Transverse colon (tissue), 4 donors: ENCODE measurements around the gene KRIT1. TPM values are rescaled to one million over a fixed set of nuclear protein-coding genes. Genes with fewer than 3 reads are reported as not detected.
"Not testable (repeated sequence)": the region's sequence is repeated elsewhere in the genome, so short reads cannot be mapped to it uniquely, and the experiment has no call there.

Source experiments
- DNase-seq: peaks from one replicate; pipeline ENCODE4 v3.0.0-alpha.2; 2019
- H3K27ac ChIP-seq, 4 donors: fragments of 200-600 bp; sonication (generic); 2 replicates each; pipeline ENCODE4 v1.5.1; 2016 to 2018; ENCODE audit warnings: inconsistent platforms in 4 of 4
- H3K27me3 ChIP-seq: fragments of 200-600 bp; sonication (generic); 2 replicates; pipeline ENCODE4 v1.5.1; 2017; ENCODE audit warnings: inconsistent platforms
- H3K36me3 ChIP-seq, 4 donors: fragments of 200-600 bp; sonication (generic); 2 replicates each; pipeline ENCODE4 v1.5.1; 2017 to 2019; ENCODE audit warnings: inconsistent platforms in 4 of 4
- H3K4me1 ChIP-seq, 4 donors: fragments of 200-600 bp; sonication (generic); 2 replicates each; pipeline ENCODE4 v1.5.1; 2017 to 2020; ENCODE audit warnings: inconsistent platforms in 4 of 4
- H3K4me3 ChIP-seq, 4 donors: fragments of 200-600 bp; sonication (generic); 1 replicate in 1 of 4; 2 replicates in 3 of 4; pipeline versions ENCODE4 v1.5.1 to v1.6.1; 2017 to 2019; ENCODE audit warnings: inconsistent platforms in 4 of 4
- H3K9me3 ChIP-seq, 2 donors: fragments of 200-600 bp; sonication (generic); 2 replicates each; pipeline ENCODE4 v1.5.1; 2017 to 2019; ENCODE audit warnings: inconsistent platforms in 2 of 2
- CTCF ChIP-seq, 5 experiments: fragments of 200-600 bp in 3 of 5; fragments of 450-650 bp in 2 of 5; sonication (generic) in 3 of 5; IDR thresholded peaks; 1 replicate in 2 of 5; 2 replicates in 3 of 5; pipeline ENCODE4 v1.5.1; 2016 to 2017; ENCODE audit warnings: antibody characterized with exemption in 5 of 5, inconsistent platforms in 3 of 5, mild to moderate bottlenecking in 2 of 5, moderate library complexity in 1 of 5
- EP300 ChIP-seq: sonication (generic); formaldehyde crosslinking; IDR thresholded peaks from one replicate; pipeline ENCODE4 v1.6.1; 2017; ENCODE audit warnings: antibody characterized with exemption, low read depth
- POLR2A ChIP-seq: fragments of 450-650 bp; IDR thresholded peaks from one replicate; pipeline ENCODE4 v1.6.1; 2016; ENCODE audit warnings: antibody characterized with exemption, mild to moderate bottlenecking, moderate library complexity
- POLR2AphosphoS5 ChIP-seq, 3 donors: sonication (generic); formaldehyde crosslinking; IDR thresholded peaks; one replicate each; pipeline ENCODE4 v1.6.1; 2016; ENCODE audit warnings: antibody characterized with exemption in 3 of 3
- WGBS, 2 donors: methylation state at CpG; one replicate each; pipeline ENCODE4 v1.1.5; 2018; ENCODE audit warnings: low coverage in 1 of 2; 5-methylcytosine and 5-hydroxymethylcytosine counted together
- in situ Hi-C, 4 donors: fragments of 200-750 bp; cut with MboI; loops; one replicate each; pipeline versions ENCODE4 v1.15.0 to v1.15.1; 2017; ENCODE audit warnings: low sequenced_read_pairs in 3 of 4, low pct_ligation_motif_present in 1 of 4, low pct_unique_long_range_greater_than_20kb in 1 of 4
- intact Hi-C: fragments of 100-400 bp; cut with DNase I; formaldehyde crosslinking; loops from one replicate; pipeline ENCODE4 v1.15.1; 2023; ENCODE audit warnings: low total_unique reads
- total RNA-seq, 4 donors: library from RNA; depleted of rRNA; stranded (reverse); fragments of >200 nt; gene quantifications; one replicate each; pipeline ENCODE4 v1.1.0, GENCODE V29; 2016

Gene KRIT1
- total RNA-seq, 4 donors from 2014 or later = 29.9 to 95.7 (median 65.5) TPM

GRCh38 chr7:92205987-92206386 is 39.7 kb downstream of the KRIT1 start:
- H3K9me3 ChIP-seq = peaks cover 0 to 2% of the 10 kb centered on the region in 2 donors
- no peak overlapping the region for H3K27ac ChIP-seq
- no peak for DNase-seq
- WGBS, 2 donors = 100% methylated on average over 3 of the region's 3 CpGs; no CpG with 5 or more reads in 1 of the 2 donors
- H3K4me3 ChIP-seq = no peak overlapping the region
- intact Hi-C loops = no loop called here
- TF ChIP-seq EP300 (no peak), CTCF (IDR thresholded peaks at IDR 0.05) (no peak), POLR2AphosphoS5 (IDR thresholded peaks at IDR 0.05) (no peak), POLR2A (no peak)
- peaks cover 0 to 57% (median 18%) of the 10 kb centered on the region in 4 donors for H3K36me3 ChIP-seq
- in situ Hi-C loops = no loop called here
- no peaks in the 10 kb centered on the region for H3K4me1 ChIP-seq
- H3K27me3 ChIP-seq = no peaks in the 10 kb centered on the region

GRCh38 chr7:92200791-92201190 is 44.9 kb downstream of the KRIT1 start:
- 91 to 100% methylated on average over 1 of the region's 1 CpG for WGBS, 2 donors
- no peaks in the 10 kb centered on the region for H3K4me1 ChIP-seq
- H3K27ac ChIP-seq = no peak overlapping the region
- no peak for DNase-seq
- TF ChIP-seq POLR2AphosphoS5 (IDR thresholded peaks at IDR 0.05) (no peak), EP300 (no peak), CTCF (IDR thresholded peaks at IDR 0.05) (no peak), POLR2A (no peak)
- peaks cover 0 to 39% (median 12%) of the 10 kb centered on the region in 4 donors for H3K36me3 ChIP-seq
- no peaks in the 10 kb centered on the region for H3K27me3 ChIP-seq
- no peak overlapping the region for H3K4me3 ChIP-seq
- in situ Hi-C loops (no loop called here), intact Hi-C loops (no loop called here)
- H3K9me3 ChIP-seq = no peaks in the 10 kb centered on the region

GRCh38 chr7:92192326-92192725 is 53.4 kb downstream of the KRIT1 start:
- Histone ChIP-seq H3K27me3 (no peaks in the 10 kb centered on the region), H3K36me3 (peaks cover 0 to 3% (median 0%) of the 10 kb centered on the region in 4 donors), H3K27ac (no peak overlapping the region), H3K9me3 (peaks cover 10 to 17% of the 10 kb centered on the region in 2 donors), H3K4me3 (no peak overlapping the region), H3K4me1 (no peaks in the 10 kb centered on the region)
- in situ Hi-C loops (no loop called here), intact Hi-C loops (no loop called here)
- TF ChIP-seq EP300 (no peak), POLR2A (no peak), CTCF (IDR thresholded peaks at IDR 0.05) (no peak), POLR2AphosphoS5 (IDR thresholded peaks at IDR 0.05) (no peak)
- 95% methylated on average over 3 of the region's 3 CpGs for WGBS, 2 donors
- no peak for DNase-seq

GRCh38 chr7:92189246-92189645 is 56.5 kb downstream of the KRIT1 start:
- H3K27me3 ChIP-seq, H3K27ac ChIP-seq, H3K4me3 ChIP-seq, intact Hi-C loops, DNase-seq, H3K4me1 ChIP-seq, in situ Hi-C loops, H3K36me3 ChIP-seq: not testable (repeated sequence)
- WGBS, 2 donors = 94 to 100% methylated on average over 3 to 15 of the region's 15 CpGs
- H3K9me3 ChIP-seq = peaks cover 10 to 17% of the 10 kb centered on the region in 2 donors

- H3K27me3 ChIP-seq, H3K36me3 ChIP-seq, H3K9me3 ChIP-seq, DNase-seq, H3K4me1 ChIP-seq, H3K27ac ChIP-seq, H3K4me3 ChIP-seq, in situ Hi-C loops, intact Hi-C loops: not testable (repeated sequence)
- WGBS, 2 donors = 86 to 94% methylated on average over 1 of the region's 1 CpG
Measured at GRCh38 chr7:92184294-92184693, 61.4 kb downstream of the KRIT1 start.
